ENCODE data around the gene MAP3K3. TPM values are rescaled to one million over a fixed set of nuclear protein-coding genes. Genes with fewer than 3 reads are reported as not detected.

The MAP3K3 gene
- total and polyA plus RNA-seq, 2 donors (not counting 1 experiment from before 2014, with no cell fraction given), result 49.1 to 74.7 TPM

DNA sequence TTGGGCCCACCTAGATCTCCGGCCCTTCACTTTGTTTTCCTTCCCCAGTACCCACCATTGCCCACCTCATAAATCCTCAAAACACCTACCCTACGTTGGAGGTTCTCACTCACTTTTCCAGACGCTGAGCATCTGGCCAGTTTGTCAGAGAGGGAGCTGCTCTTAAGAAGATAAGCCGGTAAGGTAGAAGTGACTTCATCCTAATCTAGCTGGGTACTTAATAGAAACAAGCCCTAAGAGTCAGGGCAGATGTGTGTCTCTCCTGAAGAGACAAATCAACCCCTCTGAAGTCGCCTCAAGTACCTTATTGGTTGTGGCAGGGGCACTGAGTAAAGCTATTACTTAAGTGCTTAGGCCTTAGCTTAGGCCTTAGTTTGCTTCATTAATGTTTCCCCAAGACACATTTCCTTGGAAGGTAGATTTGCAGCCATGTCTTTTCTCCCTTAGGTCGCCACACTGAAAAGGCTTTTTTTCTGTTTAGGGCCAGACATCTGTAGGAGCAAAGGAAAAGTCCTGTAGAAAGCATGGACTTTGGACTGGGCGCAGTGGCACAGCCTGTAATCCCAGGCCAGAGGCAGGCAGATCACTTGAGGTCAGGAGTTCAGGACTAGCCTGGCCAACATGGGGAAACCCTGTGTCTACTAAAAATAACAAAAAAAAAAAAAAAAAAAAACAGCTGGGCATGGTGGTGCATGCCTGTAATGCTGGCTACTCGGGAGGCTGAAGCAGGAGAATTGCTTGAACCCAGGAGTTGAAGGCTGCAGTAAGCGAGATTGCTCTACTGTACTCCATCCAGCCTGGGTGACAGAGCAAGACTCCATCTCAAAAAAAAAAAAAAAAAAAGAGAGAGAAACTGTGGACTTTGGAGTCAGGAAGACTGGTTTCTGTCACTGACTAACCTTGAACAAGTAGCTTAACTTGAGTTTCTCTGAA, 20.5 kb upstream of the MAP3K3 start:
- no peaks in the 10 kb centered on the region for H4K20me1 ChIP-seq (ENCODE audit: control insufficient read depth, insufficient read depth, low read length, poor library complexity, severe bottlenecking)
- 71% methylated on average over 2 of the region's 9 CpGs for WGBS (ENCODE audit: insufficient coverage)
- H2AFZ ChIP-seq (ENCODE audit: insufficient read depth, low read depth, low read length, poor library complexity, severe bottlenecking), result peak overlapping the region; percentile 86
- ATAC-seq (ENCODE audit: low read depth), result no peak
- peaks cover 1 to 25% of the 10 kb centered on the region in 2 experiments for H3K36me3 ChIP-seq (replicated peaks in 1 of 2; ENCODE audit: control extremely low read depth in 1 of 2, control insufficient read depth in 1 of 2, extremely low read depth in 1 of 2, insufficient read depth in 2 of 2, low read length in 1 of 2)
- Mint-ChIP-seq H3K4me1 (peaks cover 21% of the 10 kb centered on the region), H3K9me3 (ENCODE audit: insufficient read depth) (no peaks in the 10 kb centered on the region), H3K27ac (peak overlapping the region; percentile 93), H3K4me3 (peak overlapping the region; percentile 95), H3K27me3 (no peaks in the 10 kb centered on the region)
- POLR2A ChIA-PET, result interaction anchor here (0.6 to 2.1 kb wide), 4 partner anchors 18 to 550 kb away, joined by 3 to 8 read pairs (median 6); partner anchors contain the start of gene MAP3K3
- CTCF ChIA-PET, result interaction anchor here (0.6 to 4.7 kb wide), 4 partner anchors 11 to 176 kb away, joined by 3 to 31 read pairs (median 8); partner anchors contain the start of gene MAP3K3
- peak overlapping the region; percentile 93 for H3K9ac ChIP-seq (ENCODE audit: low read length)
- H3K79me2 ChIP-seq (ENCODE audit: control insufficient read depth, insufficient read depth, low read length), result peaks cover 11% of the 10 kb centered on the region
- peak; percentile 32 for DNase-seq
- intact Hi-C loops (cut with micrococcal nuclease), result loop anchor here (5.0 kb wide), 1 partner anchor 154 kb away; the partner anchor contains the start of gene CYB561
- peak overlapping the region; percentile 97 for H3K4me2 ChIP-seq (replicated peaks; ENCODE audit: low read depth, low read length, poor library complexity, severe bottlenecking)
- peak overlapping the region in 1 of 2 donors; percentile 88 for H3K27ac ChIP-seq (ENCODE audit: low read length in 2 of 2)
- no peaks in the 10 kb centered on the region for H3K9me3 ChIP-seq (ENCODE audit: control extremely low read depth in 1 of 3, control insufficient read depth in 2 of 3, insufficient read depth in 1 of 3, low read length in 2 of 3)
- TF ChIP-seq, protein P1, sequence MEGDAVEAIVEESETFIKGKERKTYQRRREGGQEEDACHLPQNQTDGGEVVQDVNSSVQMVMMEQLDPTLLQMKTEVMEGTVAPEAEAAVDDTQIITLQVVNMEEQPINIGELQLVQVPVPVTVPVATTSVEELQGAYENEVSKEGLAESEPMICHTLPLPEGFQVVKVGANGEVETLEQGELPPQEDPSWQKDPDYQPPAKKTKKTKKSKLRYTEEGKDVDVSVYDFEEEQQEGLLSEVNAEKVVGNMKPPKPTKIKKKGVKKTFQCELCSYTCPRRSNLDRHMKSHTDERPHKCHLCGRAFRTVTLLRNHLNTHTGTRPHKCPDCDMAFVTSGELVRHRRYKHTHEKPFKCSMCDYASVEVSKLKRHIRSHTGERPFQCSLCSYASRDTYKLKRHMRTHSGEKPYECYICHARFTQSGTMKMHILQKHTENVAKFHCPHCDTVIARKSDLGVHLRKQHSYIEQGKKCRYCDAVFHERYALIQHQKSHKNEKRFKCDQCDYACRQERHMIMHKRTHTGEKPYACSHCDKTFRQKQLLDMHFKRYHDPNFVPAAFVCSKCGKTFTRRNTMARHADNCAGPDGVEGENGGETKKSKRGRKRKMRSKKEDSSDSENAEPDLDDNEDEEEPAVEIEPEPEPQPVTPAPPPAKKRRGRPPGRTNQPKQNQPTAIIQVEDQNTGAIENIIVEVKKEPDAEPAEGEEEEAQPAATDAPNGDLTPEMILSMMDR (IDR thresholded peaks at IDR 0.05), result no peak
- no peak for TF ChIP-seq EZH2 (IDR thresholded peaks at IDR 0.05; ENCODE audit: borderline replicate concordance, insufficient read depth, low read depth, low read length, poor library complexity, severe bottlenecking)
- peak overlapping the region; percentile 27 to 97 (median 91) for H3K4me3 ChIP-seq (ENCODE audit: control extremely low read depth in 1 of 5, extremely low read depth in 1 of 5, insufficient read depth in 1 of 5, low read depth in 2 of 5, low read length in 4 of 5)
- peaks cover 15 to 19% of the 10 kb centered on the region in 2 donors for H3K4me1 ChIP-seq (ENCODE audit: control insufficient read depth in 2 of 2, insufficient read depth in 2 of 2, low read length in 2 of 2)
- H3K27me3 ChIP-seq (replicated peaks in 1 of 4; ENCODE audit: control extremely low read depth in 1 of 4, control insufficient read depth in 3 of 4, insufficient read depth in 4 of 4, low read length in 3 of 4), result no peaks in the 10 kb centered on the region
